Measurements from ENCODE around the gene AGRN.

AGRN gene

GRCh38 chr1:1050577-1051052, 30.7 kb downstream of the AGRN start:
- no CpG with 5 or more reads among the region's 32 CpGs for WGBS, 2 donors (ENCODE audit: extremely low coverage in 2 of 2, insufficient read length in 2 of 2, insufficient replicate concordance in 1 of 2)
- no peak overlapping the region for H2BK15ac ChIP-seq (ENCODE audit: low read length)
- H3K4ac ChIP-seq (ENCODE audit: low read length): no peak overlapping the region
- H3K4me1 ChIP-seq (ENCODE audit: control insufficient read depth in 2 of 2, insufficient read depth in 1 of 2, low read depth in 1 of 2, low read length in 2 of 2): peaks cover 0 to 2% of the 10 kb centered on the region in 2 donors
- no peak overlapping the region for H3K4me3 ChIP-seq (ENCODE audit: low read length in 2 of 2)
- H3K9me3 ChIP-seq (replicated peaks in 1 of 2; ENCODE audit: control insufficient read depth in 2 of 2, insufficient read depth in 1 of 2, low read depth in 1 of 2, low read length in 2 of 2): peaks cover 0 to 3% of the 10 kb centered on the region in 2 donors
- no peak overlapping the region for H2BK120ac ChIP-seq (ENCODE audit: low read depth, low read length)
- H3K27me3 ChIP-seq (ENCODE audit: control insufficient read depth in 3 of 3, insufficient read depth in 3 of 3, low read depth in 1 of 3, low read length in 3 of 3): no peaks in the 10 kb centered on the region
- H2BK12ac ChIP-seq (ENCODE audit: low read length): no peak overlapping the region
- peaks cover 9% of the 10 kb centered on the region for H3K79me1 ChIP-seq (ENCODE audit: low read depth, low read length)
- H2BK5ac ChIP-seq (ENCODE audit: low read length): no peak overlapping the region
- H3K23ac ChIP-seq (ENCODE audit: low read depth, low read length, poor library complexity): peak overlapping the region; percentile 43
- H3K36me3 ChIP-seq (replicated peaks in 1 of 2; ENCODE audit: control insufficient read depth in 2 of 2, insufficient read depth in 2 of 2, low read length in 2 of 2): peaks cover 54 to 87% of the 10 kb centered on the region in 2 donors
- no peak overlapping the region for H2AFZ ChIP-seq (ENCODE audit: low read length)
- DNase-seq (ENCODE audit: low spot score): no peak
- H4K91ac ChIP-seq (ENCODE audit: low read depth, low read length, poor library complexity): no peak overlapping the region
- H3K27ac ChIP-seq (replicated peaks; ENCODE audit: low read length): no peak overlapping the region
- no peak overlapping the region for H3K9ac ChIP-seq (ENCODE audit: low read depth, low read length, poor library complexity)
- H3K18ac ChIP-seq (ENCODE audit: low read length): no peak overlapping the region
- H3K14ac ChIP-seq (ENCODE audit: low read length): no peak overlapping the region
- no peak overlapping the region for H3K4me2 ChIP-seq (ENCODE audit: insufficient read depth, low read length, poor library complexity, severe bottlenecking)
- no peak overlapping the region for H2AK5ac ChIP-seq (ENCODE audit: low read depth, low read length)
- no peak overlapping the region for H4K8ac ChIP-seq (ENCODE audit: low read depth, low read length)

- Histone ChIP-seq H3K18ac (ENCODE audit: low read length) (no peak overlapping the region), H2BK15ac (ENCODE audit: low read length) (no peak overlapping the region), H3K23ac (ENCODE audit: low read depth, low read length, poor library complexity) (no peak overlapping the region), H2BK5ac (ENCODE audit: low read length) (no peak overlapping the region), H2BK12ac (ENCODE audit: low read length) (no peak overlapping the region), H3K9ac (ENCODE audit: low read depth, low read length, poor library complexity) (no peak overlapping the region), H2AK5ac (ENCODE audit: low read depth, low read length) (no peak overlapping the region), H3K4me3 (ENCODE audit: low read length in 2 of 2) (no peak overlapping the region), H4K8ac (ENCODE audit: low read depth, low read length) (no peak overlapping the region), H3K4me2 (ENCODE audit: insufficient read depth, low read length, poor library complexity, severe bottlenecking) (no peak overlapping the region), H3K4ac (ENCODE audit: low read length) (no peak overlapping the region), H2BK120ac (ENCODE audit: low read depth, low read length) (no peak overlapping the region), H3K36me3 (replicated peaks in 1 of 2; ENCODE audit: control insufficient read depth in 2 of 2, insufficient read depth in 2 of 2, low read length in 2 of 2) (peaks cover 50 to 81% of the 10 kb centered on the region in 2 donors), H3K27ac (replicated peaks; ENCODE audit: low read length) (no peak overlapping the region), H2AFZ (ENCODE audit: low read length) (no peak overlapping the region), H3K14ac (ENCODE audit: low read length) (peak overlapping the region; percentile 56), H4K91ac (ENCODE audit: low read depth, low read length, poor library complexity) (no peak overlapping the region), H3K4me1 (ENCODE audit: control insufficient read depth in 2 of 2, insufficient read depth in 1 of 2, low read depth in 1 of 2, low read length in 2 of 2) (peaks cover 0 to 2% of the 10 kb centered on the region in 2 donors), H3K9me3 (replicated peaks in 1 of 2; ENCODE audit: control insufficient read depth in 2 of 2, insufficient read depth in 1 of 2, low read depth in 1 of 2, low read length in 2 of 2) (peaks cover 0 to 3% of the 10 kb centered on the region in 2 donors), H3K27me3 (ENCODE audit: control insufficient read depth in 3 of 3, insufficient read depth in 3 of 3, low read depth in 1 of 3, low read length in 3 of 3) (no peaks in the 10 kb centered on the region), H3K79me1 (ENCODE audit: low read depth, low read length) (peaks cover 9% of the 10 kb centered on the region)
- no peak for DNase-seq (ENCODE audit: low spot score)
- no CpG with 5 or more reads among the region's 46 CpGs for WGBS, 2 donors (ENCODE audit: extremely low coverage in 2 of 2, insufficient read length in 2 of 2, insufficient replicate concordance in 1 of 2)
Observed at GRCh38 chr1:1051127-1051810, 31.3 kb downstream of the AGRN start.

GRCh38 chr1:1052003-1052840, 32.3 kb downstream of the AGRN start:
- Histone ChIP-seq H3K79me1 (ENCODE audit: low read depth, low read length) (peaks cover 9% of the 10 kb centered on the region), H3K9me3 (replicated peaks in 1 of 2; ENCODE audit: control insufficient read depth in 2 of 2, insufficient read depth in 1 of 2, low read depth in 1 of 2, low read length in 2 of 2) (peaks cover 0 to 3% of the 10 kb centered on the region in 2 donors), H3K4me3 (ENCODE audit: low read length in 2 of 2) (peak overlapping the region in 1 of 2 donors; percentile 68), H4K8ac (ENCODE audit: low read depth, low read length) (peak overlapping the region; percentile 48), H3K36me3 (replicated peaks in 1 of 2; ENCODE audit: control insufficient read depth in 2 of 2, insufficient read depth in 2 of 2, low read length in 2 of 2) (peaks cover 43 to 71% of the 10 kb centered on the region in 2 donors), H3K4ac (ENCODE audit: low read length) (no peak overlapping the region), H2BK12ac (ENCODE audit: low read length) (no peak overlapping the region), H3K27ac (replicated peaks; ENCODE audit: low read length) (no peak overlapping the region), H3K4me2 (ENCODE audit: insufficient read depth, low read length, poor library complexity, severe bottlenecking) (no peak overlapping the region), H4K91ac (ENCODE audit: low read depth, low read length, poor library complexity) (no peak overlapping the region), H2BK15ac (ENCODE audit: low read length) (no peak overlapping the region), H2AK5ac (ENCODE audit: low read depth, low read length) (no peak overlapping the region), H2AFZ (ENCODE audit: low read length) (no peak overlapping the region), H3K18ac (ENCODE audit: low read length) (no peak overlapping the region), H2BK120ac (ENCODE audit: low read depth, low read length) (peak overlapping the region; percentile 31), H3K4me1 (ENCODE audit: control insufficient read depth in 2 of 2, insufficient read depth in 1 of 2, low read depth in 1 of 2, low read length in 2 of 2) (peaks cover 0 to 2% of the 10 kb centered on the region in 2 donors), H3K14ac (ENCODE audit: low read length) (no peak overlapping the region), H2BK5ac (ENCODE audit: low read length) (no peak overlapping the region), H3K9ac (ENCODE audit: low read depth, low read length, poor library complexity) (peak overlapping the region; percentile 44), H3K27me3 (ENCODE audit: control insufficient read depth in 3 of 3, insufficient read depth in 3 of 3, low read depth in 1 of 3, low read length in 3 of 3) (no peaks in the 10 kb centered on the region), H3K23ac (ENCODE audit: low read depth, low read length, poor library complexity) (peak overlapping the region; percentile 67)
- no CpG with 5 or more reads among the region's 29 CpGs for WGBS, 2 donors (ENCODE audit: extremely low coverage in 2 of 2, insufficient read length in 2 of 2, insufficient replicate concordance in 1 of 2)
- DNase-seq (ENCODE audit: low spot score): no peak

- Histone ChIP-seq H3K36me3 (replicated peaks in 1 of 2; ENCODE audit: control insufficient read depth in 2 of 2, insufficient read depth in 2 of 2, low read length in 2 of 2) (peaks cover 41 to 63% of the 10 kb centered on the region in 2 donors), H3K4ac (ENCODE audit: low read length) (no peak overlapping the region), H3K14ac (ENCODE audit: low read length) (peak overlapping the region; percentile 63), H2BK12ac (ENCODE audit: low read length) (no peak overlapping the region), H3K4me3 (ENCODE audit: low read length in 2 of 2) (no peak overlapping the region), H4K91ac (ENCODE audit: low read depth, low read length, poor library complexity) (no peak overlapping the region), H3K27me3 (ENCODE audit: control insufficient read depth in 3 of 3, insufficient read depth in 3 of 3, low read depth in 1 of 3, low read length in 3 of 3) (no peaks in the 10 kb centered on the region), H4K8ac (ENCODE audit: low read depth, low read length) (no peak overlapping the region), H2BK120ac (ENCODE audit: low read depth, low read length) (no peak overlapping the region), H3K18ac (ENCODE audit: low read length) (peak overlapping the region; percentile 27), H2AK5ac (ENCODE audit: low read depth, low read length) (no peak overlapping the region), H2BK5ac (ENCODE audit: low read length) (peak overlapping the region; percentile 19), H3K23ac (ENCODE audit: low read depth, low read length, poor library complexity) (peak overlapping the region; percentile 17), H3K79me1 (ENCODE audit: low read depth, low read length) (peaks cover 9% of the 10 kb centered on the region), H3K4me2 (ENCODE audit: insufficient read depth, low read length, poor library complexity, severe bottlenecking) (no peak overlapping the region), H2AFZ (ENCODE audit: low read length) (no peak overlapping the region), H3K9me3 (replicated peaks in 1 of 2; ENCODE audit: control insufficient read depth in 2 of 2, insufficient read depth in 1 of 2, low read depth in 1 of 2, low read length in 2 of 2) (peaks cover 0 to 3% of the 10 kb centered on the region in 2 donors), H2BK15ac (ENCODE audit: low read length) (no peak overlapping the region), H3K9ac (ENCODE audit: low read depth, low read length, poor library complexity) (peak overlapping the region; percentile 72), H3K27ac (replicated peaks; ENCODE audit: low read length) (no peak overlapping the region), H3K4me1 (ENCODE audit: control insufficient read depth in 2 of 2, insufficient read depth in 1 of 2, low read depth in 1 of 2, low read length in 2 of 2) (peaks cover 1 to 3% of the 10 kb centered on the region in 2 donors)
- no peak for DNase-seq (ENCODE audit: low spot score)
- no CpG with 5 or more reads among the region's 15 CpGs for WGBS, 2 donors (ENCODE audit: extremely low coverage in 2 of 2, insufficient read length in 2 of 2, insufficient replicate concordance in 1 of 2)
Observed at GRCh38 chr1:1053022-1053421, 33.1 kb downstream of the AGRN start.

Data from neuronal stem cell (in vitro differentiated cells).